Progenitor cell of endocrine pancreas (in vitro differentiated cells): Measurements from ENCODE around the gene ADRA2B. TPM values are rescaled to one million over a fixed set of nuclear protein-coding genes. Genes with fewer than 3 reads are reported as not detected.
"Not testable (repeated sequence)": the region's sequence is repeated elsewhere in the genome, so short reads cannot be mapped to it uniquely, and the experiment has no call there.

Source experiments
- DNase-seq: peaks from one replicate; pipeline ENCODE4 v3.0.0; 2021; ENCODE audit warnings: low spot score; ENCODE audit not compliant: unreplicated experiment
- H3K27ac Mint-ChIP-seq: 2 replicates; pipeline ENCODE4 v1.8.0; 2021; ENCODE audit warnings: mild to moderate bottlenecking, moderate library complexity, mixed read lengths
- H3K27me3 Mint-ChIP-seq: 2 replicates; pipeline ENCODE4 v1.8.0; 2021; ENCODE audit warnings: mixed read lengths
- H3K36me3 Mint-ChIP-seq: 2 replicates; pipeline ENCODE4 v1.8.0; 2022; ENCODE audit warnings: mixed read lengths; ENCODE audit not compliant: insufficient read depth
- H3K4me1 Mint-ChIP-seq: 2 replicates; pipeline ENCODE4 v1.8.0; 2021; ENCODE audit warnings: low read depth, mixed read lengths
- H3K4me3 Mint-ChIP-seq: 2 replicates; pipeline ENCODE4 v1.8.0; 2021; ENCODE audit warnings: low read depth, mild to moderate bottlenecking, moderate library complexity, mixed read lengths
- H3K9me3 Mint-ChIP-seq: 2 replicates; pipeline ENCODE4 v1.8.0; 2021; ENCODE audit warnings: low read depth, mixed read lengths
- CTCF ChIP-seq: fragments of 200-600 bp; sonication (generic); IDR thresholded peaks from one replicate; pipeline ENCODE4 v1.5.0; 2021; ENCODE audit warnings: antibody characterized with exemption, mild to moderate bottlenecking; ENCODE audit not compliant: unreplicated experiment
- total RNA-seq: library from RNA; stranded (reverse); gene quantifications from 2 replicates; pipeline ENCODE4 v1.2.1, GENCODE V29; 2021

ADRA2B gene
- total RNA-seq, 1 donor from 2014 or later: 0.69 TPM

GRCh38 chr2:96089356-96090195 is 26.8 kb downstream of the ADRA2B start:
- no peak overlapping the region for H3K27ac Mint-ChIP-seq
- no peak for TF ChIP-seq CTCF
- peaks cover 6% of the 10 kb centered on the region for H3K4me1 Mint-ChIP-seq
- H3K9me3 Mint-ChIP-seq: no peaks in the 10 kb centered on the region
- no peak overlapping the region for H3K4me3 Mint-ChIP-seq
- H3K36me3 Mint-ChIP-seq: no peaks in the 10 kb centered on the region
- H3K27me3 Mint-ChIP-seq: no peaks in the 10 kb centered on the region
- peak; percentile 7 for DNase-seq

GRCh38 chr2:96088340-96089335 is 27.7 kb downstream of the ADRA2B start:
- Mint-ChIP-seq H3K36me3 (no peaks in the 10 kb centered on the region), H3K9me3 (no peaks in the 10 kb centered on the region), H3K4me1 (peaks cover 6% of the 10 kb centered on the region), H3K27ac (no peak overlapping the region), H3K27me3 (no peaks in the 10 kb centered on the region), H3K4me3 (no peak overlapping the region)
- TF ChIP-seq CTCF: no peak
- DNase-seq: peak; percentile 4

- Mint-ChIP-seq H3K4me3 (no peak overlapping the region), H3K36me3 (no peaks in the 10 kb centered on the region), H3K4me1 (peaks cover 6% of the 10 kb centered on the region)
Observed at GRCh38 chr2:96087130-96087529, 29.2 kb downstream of the ADRA2B start.

GRCh38 chr2:96085541-96086355 is 30.6 kb downstream of the ADRA2B start:
- Mint-ChIP-seq H3K27me3 (no peaks in the 10 kb centered on the region), H3K4me3 (no peak overlapping the region), H3K36me3 (no peaks in the 10 kb centered on the region), H3K4me1 (peaks cover 5% of the 10 kb centered on the region), H3K27ac (no peak overlapping the region), H3K9me3 (no peaks in the 10 kb centered on the region)
- DNase-seq: no peak
- no peak for TF ChIP-seq CTCF

More at GRCh38 chr2:96087130-96087529, 29.2 kb downstream of the ADRA2B start:
- H3K27me3 Mint-ChIP-seq: no peaks in the 10 kb centered on the region
- TF ChIP-seq CTCF: no peak
- H3K27ac Mint-ChIP-seq: no peak overlapping the region
- no peak for DNase-seq
- H3K9me3 Mint-ChIP-seq: no peaks in the 10 kb centered on the region

- H3K27ac Mint-ChIP-seq, H3K4me3 Mint-ChIP-seq, DNase-seq, H3K36me3 Mint-ChIP-seq, H3K9me3 Mint-ChIP-seq, H3K4me1 Mint-ChIP-seq, H3K27me3 Mint-ChIP-seq: not testable (repeated sequence)
Observed at GRCh38 chr2:96084858-96085518, 31.4 kb downstream of the ADRA2B start.
